AG09319 (cell line): ENCODE data around the gene SPATA12.
A peak's percentile ranks its signal among the peaks of the same experiment; 100 is the strongest.

Source experiments
- DNase-seq: peaks from one replicate; pipeline ENCODE4 v3.0.0-alpha.2; 2010; ENCODE audit warnings: low read depth; ENCODE audit errors: extremely low read depth
- TF ChIP-seq, protein P1 (sequence below): IDR thresholded peaks from 2 replicates; pipeline ENCODE4 v1.5.1; 2011; ENCODE audit warnings: low read depth, mild to moderate bottlenecking, inconsistent platforms, low read length, moderate library complexity

SPATA12 gene, protein sequence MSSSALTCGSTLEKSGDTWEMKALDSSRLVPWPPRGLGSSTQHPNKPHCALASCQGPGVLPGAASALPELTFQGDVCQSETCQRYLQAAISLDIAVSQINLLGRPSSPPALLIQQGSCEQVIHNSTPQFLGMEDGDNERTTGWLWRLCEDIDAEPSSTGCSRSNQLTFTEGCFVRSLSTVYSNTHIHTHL

DNA sequence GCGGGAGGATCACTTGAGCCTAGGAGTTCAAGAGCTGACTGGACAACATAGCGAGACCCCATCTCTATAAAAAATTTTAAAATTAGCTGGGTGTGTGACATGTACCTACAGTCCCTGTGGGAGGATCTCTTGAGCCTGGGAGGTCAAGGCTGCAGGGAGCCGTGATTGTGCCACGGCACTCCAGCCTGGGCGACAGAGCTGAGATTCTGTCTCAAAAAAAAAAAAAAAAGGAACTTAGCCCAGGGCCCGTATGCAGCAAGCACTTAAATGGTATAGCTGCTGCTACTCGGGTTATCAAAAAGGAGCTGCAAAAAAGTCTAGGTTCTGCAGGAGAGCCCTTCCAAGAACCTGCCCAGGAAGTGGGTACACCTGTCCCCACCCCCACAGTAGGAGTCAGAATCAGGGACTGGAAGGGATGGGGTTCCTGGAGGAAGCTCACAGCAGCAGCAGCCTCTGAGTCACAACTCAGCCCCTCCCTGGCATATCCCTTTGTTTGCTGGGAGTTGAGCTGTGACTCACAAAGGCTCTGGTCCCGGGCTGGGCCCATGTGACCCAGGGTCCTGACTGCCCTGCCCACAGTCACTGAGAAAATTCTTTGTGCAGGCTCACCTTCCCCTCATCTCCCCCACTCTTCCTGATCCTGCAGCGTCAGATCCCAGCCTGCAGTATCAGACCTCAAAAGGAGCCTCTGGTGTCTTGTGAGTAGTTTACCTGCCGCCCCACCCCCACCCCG, at the start of gene SPATA12:
SPATA12 (plus strand) TSS at position 576 of the 733 bp plus-strand sequence. CDS start 13,031 bp downstream, outside the sequence.
- peak; percentile 38 for DNase-seq
- TF ChIP-seq, protein P1, sequence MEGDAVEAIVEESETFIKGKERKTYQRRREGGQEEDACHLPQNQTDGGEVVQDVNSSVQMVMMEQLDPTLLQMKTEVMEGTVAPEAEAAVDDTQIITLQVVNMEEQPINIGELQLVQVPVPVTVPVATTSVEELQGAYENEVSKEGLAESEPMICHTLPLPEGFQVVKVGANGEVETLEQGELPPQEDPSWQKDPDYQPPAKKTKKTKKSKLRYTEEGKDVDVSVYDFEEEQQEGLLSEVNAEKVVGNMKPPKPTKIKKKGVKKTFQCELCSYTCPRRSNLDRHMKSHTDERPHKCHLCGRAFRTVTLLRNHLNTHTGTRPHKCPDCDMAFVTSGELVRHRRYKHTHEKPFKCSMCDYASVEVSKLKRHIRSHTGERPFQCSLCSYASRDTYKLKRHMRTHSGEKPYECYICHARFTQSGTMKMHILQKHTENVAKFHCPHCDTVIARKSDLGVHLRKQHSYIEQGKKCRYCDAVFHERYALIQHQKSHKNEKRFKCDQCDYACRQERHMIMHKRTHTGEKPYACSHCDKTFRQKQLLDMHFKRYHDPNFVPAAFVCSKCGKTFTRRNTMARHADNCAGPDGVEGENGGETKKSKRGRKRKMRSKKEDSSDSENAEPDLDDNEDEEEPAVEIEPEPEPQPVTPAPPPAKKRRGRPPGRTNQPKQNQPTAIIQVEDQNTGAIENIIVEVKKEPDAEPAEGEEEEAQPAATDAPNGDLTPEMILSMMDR = no peak

DNA sequence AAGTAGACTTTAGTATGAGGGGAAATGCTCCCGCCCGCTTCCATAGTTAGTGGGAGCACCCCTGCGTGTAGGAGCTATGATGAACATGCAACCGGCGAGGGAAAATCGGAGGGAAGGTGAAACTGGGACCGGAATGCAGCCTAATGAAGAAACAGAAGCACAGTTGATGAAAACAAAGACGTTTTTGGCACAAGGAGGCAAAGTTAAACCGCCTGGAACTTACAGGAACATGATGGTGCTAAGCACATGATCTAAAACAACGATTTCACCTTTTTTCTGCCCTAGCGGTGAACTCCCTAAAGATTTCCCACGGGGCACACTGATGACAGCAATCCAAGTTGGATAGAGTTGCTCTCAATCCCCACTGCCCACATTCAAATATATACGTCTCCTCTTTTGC, 49.4 kb upstream of the SPATA12 start:
- no peak for DNase-seq
- TF ChIP-seq, protein P1 = no peak

DNA sequence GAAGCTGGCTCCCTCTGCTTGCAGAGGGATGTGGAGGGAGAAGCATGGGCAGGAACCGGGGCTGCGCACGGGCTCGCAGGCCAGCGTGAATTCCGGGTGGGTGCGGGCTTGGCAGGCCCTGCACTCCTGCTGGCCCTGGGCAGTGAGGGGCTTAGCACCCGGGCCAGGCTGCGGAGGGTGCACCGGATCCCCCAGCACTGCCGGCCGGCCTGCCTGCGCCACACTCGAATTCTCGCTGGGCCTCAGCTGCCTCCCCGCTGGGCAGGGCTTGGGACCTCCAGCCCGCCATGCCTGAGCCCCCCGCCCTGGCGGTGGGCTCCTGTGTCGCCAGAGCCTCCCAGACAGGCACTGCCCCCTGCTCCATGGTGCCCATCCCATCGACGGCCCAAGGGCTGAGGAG, 47.6 kb upstream of the SPATA12 start:
- no peak for DNase-seq
- TF ChIP-seq, protein P1 = no peak

DNA sequence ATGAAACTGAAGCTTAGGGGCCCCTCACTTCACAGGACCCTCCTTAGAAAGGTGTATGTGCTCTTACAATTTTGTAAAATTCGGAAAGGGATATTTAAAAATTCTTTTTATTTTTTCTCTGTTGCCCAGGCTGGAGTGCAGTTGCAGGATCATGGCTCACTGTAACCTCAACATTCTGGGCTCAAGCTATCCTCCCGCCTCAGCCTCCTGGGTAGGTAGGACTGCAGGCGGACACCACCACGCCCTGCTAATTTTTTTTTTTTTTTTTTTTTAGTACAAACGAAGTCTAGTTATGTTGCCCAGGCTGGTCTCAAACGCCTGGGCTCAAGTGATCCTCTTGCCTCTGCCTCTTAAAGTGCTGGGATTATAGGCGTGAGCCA, 45.1 kb upstream of the SPATA12 start:
- no peak for DNase-seq
- TF ChIP-seq, protein P1 = no peak

DNA sequence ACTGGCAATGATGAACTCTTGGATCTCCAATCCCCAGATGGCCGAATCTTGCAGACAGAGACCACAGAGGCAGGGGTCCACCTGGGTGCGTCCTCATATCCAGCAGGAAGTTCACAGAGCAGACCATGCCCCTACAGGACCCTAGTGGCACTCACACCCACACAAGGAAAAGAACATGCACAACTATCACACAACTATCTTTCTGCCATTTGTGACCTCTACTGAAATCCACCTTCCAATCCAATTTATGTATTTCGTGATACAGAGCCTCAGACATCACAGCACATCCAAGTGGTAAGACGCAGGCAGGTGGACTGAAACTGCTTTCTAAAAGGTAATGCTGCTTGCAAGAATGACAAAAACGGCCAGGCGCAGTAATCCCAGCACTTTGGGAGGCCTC, 44.6 kb upstream of the SPATA12 start:
- no peak for DNase-seq
- TF ChIP-seq, protein P1 = no peak

DNA sequence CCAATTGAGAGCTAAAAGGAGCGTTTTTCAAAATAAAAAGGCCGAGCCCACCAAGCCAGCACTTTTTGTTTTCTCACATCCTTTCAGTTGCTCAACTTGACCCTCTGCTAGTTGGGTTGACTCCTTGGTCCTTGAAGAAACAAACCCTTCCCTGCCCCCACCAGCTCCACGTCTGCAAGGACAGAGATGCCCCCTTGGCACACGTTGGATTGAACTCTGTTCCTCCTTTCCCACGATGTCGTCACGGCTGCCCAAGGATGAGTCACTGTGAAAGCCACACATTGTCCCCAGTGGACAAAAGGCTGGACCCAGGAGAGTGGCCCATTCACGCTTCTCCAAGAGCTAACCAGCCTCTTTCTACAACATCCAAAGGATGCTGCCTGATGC, 43.0 kb upstream of the SPATA12 start:
- TF ChIP-seq, protein P1 = no peak
- no peak for DNase-seq

DNA sequence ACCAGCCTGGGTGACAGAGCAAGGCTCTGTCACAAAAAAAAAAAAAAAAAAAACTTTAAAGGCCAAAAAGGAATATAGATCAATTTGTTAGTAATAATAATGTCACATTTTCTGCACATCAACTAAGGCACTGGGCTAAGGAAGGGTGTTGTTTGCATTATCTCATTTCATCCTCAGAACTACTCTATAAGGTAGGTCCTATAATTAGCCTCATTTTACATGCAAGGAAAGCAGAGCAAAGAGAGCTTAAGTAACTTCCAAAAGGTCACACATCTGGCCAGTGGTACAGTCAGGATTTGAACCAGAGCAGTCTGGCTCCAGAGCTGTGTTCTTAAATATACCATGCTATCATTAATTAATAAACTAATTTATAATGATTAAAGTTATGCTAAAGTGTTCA, 42.2 kb upstream of the SPATA12 start:
- DNase-seq = no peak
- TF ChIP-seq, protein P1 = no peak
